Heart right ventricle (tissue), 16 donors: ENCODE measurements around the gene FHL5. TPM values are rescaled to one million over a fixed set of nuclear protein-coding genes. Genes with fewer than 3 reads are reported as not detected.
"Not testable (repeated sequence)": the region's sequence is repeated elsewhere in the genome, so short reads cannot be mapped to it uniquely, and the experiment has no call there.

Experiments used
- ATAC-seq, 8 donors: fragments of 200-7000 bp; cut with Tn5 transposase; one replicate each; pipeline ENCODE4 v1.9.1; 2020; ENCODE audit warnings: mild to moderate bottlenecking in 8 of 8, moderate library complexity in 8 of 8, moderate number of reproducible peaks in 1 of 8
- DNase-seq, 2 donors: peaks; one replicate each; pipeline ENCODE4 v3.0.0-alpha.2; 2020
- H3K27ac ChIP-seq, 10 donors: fragments of 200-600 bp; sonication (generic) in 2 of 10; one replicate each; pipeline versions ENCODE4 v1.5.0 to v1.8.0; 2020 to 2022; ENCODE audit warnings: mild to moderate bottlenecking in 3 of 10
- H3K27me3 ChIP-seq, 7 donors: fragments of 200-600 bp; one replicate each; pipeline ENCODE4 v1.8.0; 2021 to 2022; ENCODE audit warnings: mild to moderate bottlenecking in 2 of 7
- H3K36me3 ChIP-seq, 9 donors: fragments of 200-600 bp; sonication (generic) in 1 of 9; one replicate each; pipeline versions ENCODE4 v1.5.0 to v1.8.0; 2020 to 2022; ENCODE audit warnings: mild to moderate bottlenecking in 2 of 9
- H3K4me1 ChIP-seq, 9 donors: fragments of 200-600 bp; sonication (generic) in 1 of 9; one replicate each; pipeline versions ENCODE4 v1.5.0 to v1.8.0; 2020 to 2022; ENCODE audit warnings: mild to moderate bottlenecking in 4 of 9
- H3K4me3 ChIP-seq, 10 donors: fragments of 200-600 bp; sonication (generic) in 2 of 10; one replicate each; pipeline versions ENCODE4 v1.5.0 to v1.8.0; 2020 to 2022; ENCODE audit warnings: mild to moderate bottlenecking in 7 of 10, moderate library complexity in 2 of 10
- H3K9me3 ChIP-seq, 11 donors: fragments of 200-600 bp in 10 of 11; sonication (generic) in 2 of 11; one replicate each; pipeline versions ENCODE4 v1.5.0 to v1.8.0; 2013 to 2022; ENCODE audit warnings: mild to moderate bottlenecking in 2 of 11, control low read depth in 1 of 11, moderate library complexity in 1 of 11
- CTCF ChIP-seq, 9 donors: fragments of 200-600 bp; sonication (generic) in 2 of 9; IDR thresholded peaks; one replicate each; pipeline versions ENCODE4 v1.5.0 to v1.8.0; 2021 to 2022; ENCODE audit warnings: antibody characterized with exemption in 9 of 9, mild to moderate bottlenecking in 5 of 9, moderate library complexity in 1 of 9
- WGBS, 2 donors: extraction: QIAGEN DNeasy Blood & Tissue Kit; methylation state at CpG; one replicate each; pipeline ENCODE4 v1.1.7; 2013; ENCODE audit warnings: inconsistent platforms in 1 of 2; 5-methylcytosine and 5-hydroxymethylcytosine counted together
- intact Hi-C, 10 donors: fragments of 100-400 bp; cut with DNase I; formaldehyde crosslinking; loops; one replicate each; pipeline versions ENCODE4 v1.11.1 to v1.14.2; 2022
- polyA plus RNA-seq, 2 donors: library from polyadenylated mRNA; stranded (reverse); fragments of 200-250 nt; gene quantifications; one replicate each; pipeline ENCODE4 v1.2.3, GENCODE V29; 2013
- total RNA-seq, 10 donors: library from RNA; stranded (reverse); fragmentation: NEBNext Ultra II Directional in 3 of 10; extraction: Animal tissue kit (Norgen Biotek cat#: 25700) in 3 of 10; gene quantifications; one replicate each; pipeline versions ENCODE4 v1.2.1 to v1.2.4, GENCODE V29; 2021 to 2023
- donor health status: Arrhythmogenic right ventricular cardiomyopathy.
- donor health status: ischemic (EF 13 %, LVEDD 7.1; RV severe dilation, severe dysfunction).
- donor health status: healthy with polysubstance abuse.
- donor health status: DM: no; HTN: yes; CAD: no.
- donor health status: DM: no; HTN: no; CAD: no.
- donor health status: ischemic (EF 25% LVEDD 6.9; RV normal size, moderate dysfunction).
- donor health status: ischemic (EF 25% LVEDD 5.7; RV mildly dilated, moderate dysfunction).
- donor health status: healthy.
- donor health status: DM: yes; HTN: yes; CAD: no.
- donor health status: Ischemic cardiomyopathy.
- donor health status: ischemic (EF 35%, LVEDD 5.7; RV mildly dilated, moderate dysfunction).
- donor health status: nonischemic (EF 11% LVEDD 7.7; RV severe dilation, severe dysfunction).
- donor health status: DM: yes; HTN: yes; CAD: no.
- donor health status: PGD.
- donor health status: ischemic (EF 29% LVEDD 5.4; RV normal size, mild dysfunction).
- donor health status: nonischemic (EF 23%, LVEDD 6.1; RV moderate dilation, normal function).

FHL5 gene
- total and polyA plus RNA-seq, 12 donors: 1.2 to 11.8 (median 3.4) TPM

- H3K9me3 ChIP-seq: peaks cover 0 to 3% (median 0%) of the 10 kb centered on the region in 11 donors
- intact Hi-C loops: loop anchor here in 1 of 10 donors (10.0 kb wide), 1 partner anchor 340 kb away; the partner anchor contains the start of gene NDUFAF4
- H3K27ac ChIP-seq: no peak overlapping the region
- TF ChIP-seq CTCF (IDR thresholded peaks at IDR 0.05): no peak
- 98 to 99% methylated on average over 4 of the region's 4 CpGs for WGBS, 2 donors
- peaks cover 0 to 72% (median 52%) of the 10 kb centered on the region in 9 donors for H3K36me3 ChIP-seq
- no peak overlapping the region for H3K4me3 ChIP-seq
- no peaks in the 10 kb centered on the region for H3K27me3 ChIP-seq
- no peaks in the 10 kb centered on the region for H3K4me1 ChIP-seq
- ATAC-seq (no peak), DNase-seq (no peak)
Observed at GRCh38 chr6:96554558-96554957, 8.4 kb upstream of the FHL5 start.

DNA sequence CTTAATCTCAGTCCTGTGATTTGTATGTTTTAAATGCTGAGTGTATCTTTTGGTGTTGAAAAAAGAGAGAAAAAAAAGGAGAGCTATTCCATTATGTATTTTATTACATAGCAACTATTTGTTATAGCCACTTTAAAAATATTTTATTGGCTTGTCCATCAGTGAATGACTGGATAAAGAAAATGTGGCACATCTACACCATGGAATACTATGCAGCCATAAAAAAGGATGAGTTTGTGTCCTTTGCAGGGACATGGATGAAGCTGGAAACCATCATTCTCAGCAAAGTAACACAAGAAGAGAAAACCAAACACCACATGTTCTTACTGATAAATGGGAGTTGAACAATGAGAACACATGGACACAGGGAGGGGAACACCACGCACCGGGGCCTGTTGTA, 3.2 kb upstream of the FHL5 start:
- ATAC-seq, DNase-seq, H3K9me3 ChIP-seq, H3K27ac ChIP-seq, H3K4me3 ChIP-seq, H3K4me1 ChIP-seq, H3K27me3 ChIP-seq: not testable (repeated sequence)
- intact Hi-C loops: loop anchor here in 3 of 10 donors (10.0 kb wide), 2 partner anchors 65 to 335 kb away; partner anchors contain the start of gene NDUFAF4 (in 1 of the 3)
- 97 to 100% methylated on average over 2 of the region's 2 CpGs for WGBS, 2 donors
- peaks cover 0 to 20% (median 10%) of the 10 kb centered on the region in 9 donors for H3K36me3 ChIP-seq

DNA sequence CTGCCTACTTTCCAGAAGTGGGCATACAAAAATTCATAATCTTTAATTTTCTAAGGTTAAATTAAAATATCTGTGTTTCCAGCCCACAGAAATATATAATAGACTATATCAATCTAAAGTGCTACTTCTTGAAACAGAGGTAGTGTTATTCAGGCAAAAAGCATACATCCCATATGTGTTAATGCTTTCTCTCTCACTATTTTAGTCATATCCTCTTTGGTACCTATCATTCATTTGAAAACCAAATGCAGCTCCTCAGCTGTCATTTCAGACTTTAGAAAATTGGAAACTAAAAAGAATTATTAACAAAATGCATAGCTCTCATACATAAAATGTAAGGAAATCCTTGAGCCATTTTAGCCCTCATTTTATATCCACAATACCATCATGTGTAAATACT, 925 bp downstream of the FHL5 start:
- no peak for DNase-seq
- Histone ChIP-seq H3K4me3 (peak overlapping the region in 9 of 10 donors; percentile 4 to 38 (median 27)), H3K27me3 (no peaks in the 10 kb centered on the region), H3K36me3 (no peaks in the 10 kb centered on the region), H3K9me3 (peaks cover 0 to 3% (median 0%) of the 10 kb centered on the region in 11 donors), H3K27ac (peak overlapping the region in 4 of 10 donors; percentile 16 to 51 (median 44)), H3K4me1 (no peaks in the 10 kb centered on the region)
- no peak for TF ChIP-seq CTCF (IDR thresholded peaks at IDR 0.05)
- no peak for ATAC-seq
- intact Hi-C loops: loop anchor here in 2 of 10 donors (10.0 kb wide), 1 partner anchor 61 kb away; no protein-coding TSS in a partner anchor

GRCh38 chr6:96570053-96570452, 7.1 kb downstream of the FHL5 start:
- H3K9me3 ChIP-seq: peaks cover 0 to 28% (median 13%) of the 10 kb centered on the region in 11 donors
- WGBS, 2 donors: 72 to 74% methylated on average over 2 of the region's 2 CpGs
- no peaks in the 10 kb centered on the region for H3K36me3 ChIP-seq
- ATAC-seq (no peak), DNase-seq (no peak)
- no peak overlapping the region for H3K27ac ChIP-seq
- H3K4me1 ChIP-seq: no peaks in the 10 kb centered on the region
- intact Hi-C loops: no loop called here
- H3K4me3 ChIP-seq: no peak overlapping the region
- TF ChIP-seq CTCF (IDR thresholded peaks at IDR 0.05): no peak
- peaks cover 0 to 3% (median 0%) of the 10 kb centered on the region in 7 donors for H3K27me3 ChIP-seq

DNA sequence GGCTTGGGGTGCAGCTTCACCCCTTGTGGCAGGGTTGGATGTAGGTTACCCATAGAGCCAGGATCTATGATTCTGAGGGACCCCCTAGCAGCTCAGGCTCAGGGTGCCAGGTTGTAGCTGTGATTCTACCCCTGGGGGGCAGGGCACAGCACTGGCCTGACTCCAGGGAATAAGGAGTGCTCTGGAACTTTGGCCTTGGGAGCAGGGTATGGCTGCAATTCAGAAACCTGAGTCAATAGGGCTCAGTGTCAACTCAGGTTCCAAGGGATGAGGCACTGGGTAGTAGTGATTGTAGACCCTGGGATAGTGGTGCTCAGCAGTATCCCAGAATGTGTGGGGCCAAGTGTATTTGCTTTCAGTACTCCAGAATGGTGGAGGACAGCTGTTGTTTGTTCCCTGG, 8.6 kb downstream of the FHL5 start:
- ATAC-seq: no peak
- Histone ChIP-seq H3K4me3 (no peak overlapping the region), H3K36me3 (no peaks in the 10 kb centered on the region), H3K4me1 (no peaks in the 10 kb centered on the region), H3K9me3 (peaks cover 0 to 28% (median 13%) of the 10 kb centered on the region in 11 donors), H3K27ac (no peak overlapping the region), H3K27me3 (peaks cover 0 to 3% (median 0%) of the 10 kb centered on the region in 7 donors)
- intact Hi-C loops: no loop called here
- DNase-seq: no peak
- no peak for TF ChIP-seq CTCF (IDR thresholded peaks at IDR 0.05)
